IPS-NIHi11 (cell line): Measurements from ENCODE around the gene SPSB4.
"Not testable (repeated sequence)": the region's sequence is repeated elsewhere in the genome, so short reads cannot be mapped to it uniquely, and the experiment has no call there.

ENCODE experiments used
- DNase-seq: peaks from one replicate; pipeline ENCODE4 v3.0.0; 2012; ENCODE audit warnings: mixed read lengths, low spot score

SPSB4 gene

DNA sequence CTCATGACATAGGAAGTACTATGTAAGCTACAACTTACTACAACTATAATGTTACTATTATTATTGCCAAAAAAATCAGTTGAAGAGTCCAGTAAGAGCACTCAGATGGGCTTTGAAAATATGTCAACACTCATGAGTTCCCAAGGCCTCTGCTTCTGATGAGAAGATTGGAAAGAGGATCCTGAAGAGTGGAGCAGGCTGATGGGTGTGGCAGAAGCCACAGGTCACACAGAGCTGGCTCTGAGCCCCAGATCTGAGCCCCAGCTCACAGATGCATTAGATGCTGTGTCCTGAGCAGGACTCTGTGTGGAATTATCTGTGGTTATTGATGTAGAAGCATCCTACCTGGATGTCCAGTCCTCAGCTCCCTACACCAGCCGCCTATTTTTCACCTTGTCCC is 65.6 kb downstream of the SPSB4 start:
- no peak for DNase-seq

DNA sequence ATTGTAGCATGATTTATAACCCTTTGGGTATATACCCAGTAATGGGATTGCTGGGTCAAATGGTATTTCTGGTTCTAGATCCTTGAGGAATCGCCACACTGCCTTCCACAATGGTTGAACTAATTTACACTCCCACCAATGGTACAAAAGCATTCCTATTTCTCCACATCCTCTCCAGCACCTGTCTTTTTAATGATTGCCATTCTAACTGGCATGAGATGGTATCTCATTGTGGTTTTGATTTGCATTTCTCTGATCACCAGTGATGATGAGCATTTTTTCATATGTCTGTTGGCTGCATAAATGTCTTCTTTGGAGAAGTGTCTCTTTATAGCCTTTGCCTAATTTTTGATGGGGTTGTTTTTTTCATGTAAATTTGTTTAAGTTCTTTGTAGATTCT is 66.8 kb downstream of the SPSB4 start:
- not testable (repeated sequence) for DNase-seq

DNA sequence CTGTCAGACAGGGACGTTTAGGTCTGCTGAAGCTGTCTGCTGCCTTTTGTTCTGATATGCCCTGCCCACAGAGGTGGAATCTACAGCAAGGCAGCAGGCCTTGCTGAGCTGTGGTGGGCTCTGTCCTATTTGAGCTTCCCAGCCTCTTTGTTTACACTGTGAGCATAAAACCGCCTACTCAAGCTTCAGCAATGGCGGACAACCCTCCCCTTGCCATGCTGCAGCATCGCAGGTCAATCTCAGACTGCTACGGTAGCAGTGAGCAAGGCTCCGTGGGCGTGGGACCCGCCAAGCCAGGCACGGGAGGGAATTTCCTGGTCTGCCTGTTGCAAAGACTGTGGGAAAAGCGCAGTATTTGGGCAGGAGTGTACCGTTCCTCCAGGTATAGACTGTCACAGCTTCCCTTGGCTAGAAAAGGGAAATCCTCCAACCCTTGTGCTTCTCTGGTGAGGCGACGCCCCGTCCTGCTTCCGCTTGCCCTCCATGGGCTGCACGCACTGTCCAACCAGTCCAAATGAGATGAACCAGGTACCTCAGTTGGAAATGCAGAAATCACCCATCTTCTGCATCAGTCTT is 71.4 kb downstream of the SPSB4 start:
- no peak for DNase-seq

DNA sequence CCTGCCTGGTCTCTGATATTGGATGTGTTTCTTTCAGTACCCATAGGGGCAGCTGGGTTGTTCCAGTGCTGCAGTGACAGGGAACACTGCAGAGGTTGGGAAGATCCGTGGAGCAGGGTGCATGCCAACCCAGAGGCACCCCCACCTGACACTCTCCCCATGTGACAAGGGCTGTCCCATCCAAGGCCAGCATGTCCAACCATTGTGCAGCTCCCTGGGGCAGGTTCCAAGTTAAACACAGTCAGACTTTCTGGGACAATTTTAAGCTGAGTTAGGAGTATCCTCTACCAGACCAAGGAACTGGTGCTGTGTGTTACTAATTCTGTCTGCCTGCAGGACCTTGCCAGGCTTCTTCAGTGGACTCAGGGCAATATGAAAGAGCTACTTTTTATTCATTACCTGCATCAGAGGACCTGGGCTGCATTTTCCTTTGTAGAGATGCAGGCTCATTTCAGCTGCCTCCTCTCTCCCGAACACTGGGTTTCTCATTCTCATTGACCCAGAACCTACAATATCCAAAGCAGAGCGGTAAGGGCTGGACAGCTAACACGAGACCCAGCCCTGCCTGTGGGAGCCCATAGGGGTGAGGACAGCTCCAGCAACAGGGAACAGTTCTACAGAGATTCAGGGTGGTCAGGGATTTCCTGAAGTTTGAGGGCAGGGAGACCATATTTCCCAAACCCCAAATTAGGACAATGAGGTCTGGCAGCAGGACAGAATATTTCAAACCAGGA is 72.7 kb downstream of the SPSB4 start:
- no peak for DNase-seq

DNA sequence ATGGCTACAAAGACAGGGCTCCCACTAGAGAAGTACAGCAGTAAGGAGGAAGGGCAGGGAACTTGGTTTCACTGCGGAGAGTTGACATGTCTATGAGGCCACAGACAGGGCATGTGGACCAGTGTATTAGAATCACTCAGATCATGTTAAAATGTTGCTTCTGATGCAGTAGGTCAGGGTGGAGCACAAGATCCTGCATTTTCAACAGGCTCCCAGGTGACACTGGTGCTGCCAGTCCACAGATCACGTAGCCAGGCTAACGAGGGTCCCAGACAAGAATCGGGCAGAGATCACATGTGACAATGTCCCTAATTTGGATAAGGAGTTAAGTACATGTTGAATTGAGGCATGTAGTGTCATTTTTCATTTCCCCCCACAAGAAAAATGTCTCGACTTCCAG is 73.6 kb downstream of the SPSB4 start:
- no peak for DNase-seq

DNA sequence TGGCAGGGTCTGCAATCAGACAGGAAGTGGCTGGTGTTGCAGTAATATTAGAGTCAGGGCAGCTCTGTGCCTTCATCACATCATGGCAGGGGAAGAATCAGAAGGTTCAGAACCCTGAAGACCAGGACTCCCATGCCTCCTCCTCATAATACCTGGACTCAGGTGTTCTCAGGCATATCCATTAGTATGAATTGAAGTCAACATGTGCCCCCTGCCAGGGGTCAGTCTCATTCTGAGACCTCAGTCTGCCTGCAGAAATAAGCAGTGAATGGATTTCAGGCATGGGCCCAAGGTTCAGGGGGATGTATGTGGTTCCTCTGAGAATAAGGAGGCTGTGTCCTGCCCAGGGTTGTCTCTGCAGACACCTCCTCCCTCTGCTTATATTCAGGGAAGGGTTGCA is 74.2 kb downstream of the SPSB4 start:
- no peak for DNase-seq

DNA sequence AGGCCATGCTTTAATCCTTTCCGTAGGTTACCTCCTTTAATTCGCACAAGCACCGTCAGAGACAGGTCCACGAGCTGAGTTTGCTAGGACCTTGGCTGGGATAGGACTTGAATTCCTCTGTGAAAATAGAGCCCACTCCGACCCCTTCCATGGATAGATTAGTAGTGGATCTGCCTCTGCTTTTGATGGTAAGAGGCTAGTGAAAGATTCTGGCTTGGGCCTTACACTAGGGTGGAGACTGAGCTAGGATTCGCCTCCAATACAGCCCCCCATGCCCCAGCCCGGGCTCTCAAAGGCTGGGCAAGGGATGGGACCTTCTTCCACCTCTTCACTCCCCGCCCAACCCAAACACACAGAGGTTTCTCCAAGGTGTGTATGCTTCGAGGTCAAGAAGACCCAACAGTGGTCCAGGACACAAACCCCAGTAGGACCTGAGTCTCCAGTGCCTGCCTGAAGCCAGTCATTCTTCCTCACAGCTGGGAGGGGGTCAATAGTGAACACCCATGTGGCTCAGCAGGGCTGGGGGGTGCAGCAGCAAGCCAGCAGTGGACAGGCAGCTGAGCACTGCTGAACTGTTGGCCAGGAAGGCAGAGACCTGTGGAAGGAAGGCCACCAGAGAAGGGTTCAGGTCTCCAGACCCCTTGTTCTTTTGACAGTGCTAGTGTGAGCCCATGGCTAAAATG is 75.7 kb downstream of the SPSB4 start:
- no peak for DNase-seq

DNA sequence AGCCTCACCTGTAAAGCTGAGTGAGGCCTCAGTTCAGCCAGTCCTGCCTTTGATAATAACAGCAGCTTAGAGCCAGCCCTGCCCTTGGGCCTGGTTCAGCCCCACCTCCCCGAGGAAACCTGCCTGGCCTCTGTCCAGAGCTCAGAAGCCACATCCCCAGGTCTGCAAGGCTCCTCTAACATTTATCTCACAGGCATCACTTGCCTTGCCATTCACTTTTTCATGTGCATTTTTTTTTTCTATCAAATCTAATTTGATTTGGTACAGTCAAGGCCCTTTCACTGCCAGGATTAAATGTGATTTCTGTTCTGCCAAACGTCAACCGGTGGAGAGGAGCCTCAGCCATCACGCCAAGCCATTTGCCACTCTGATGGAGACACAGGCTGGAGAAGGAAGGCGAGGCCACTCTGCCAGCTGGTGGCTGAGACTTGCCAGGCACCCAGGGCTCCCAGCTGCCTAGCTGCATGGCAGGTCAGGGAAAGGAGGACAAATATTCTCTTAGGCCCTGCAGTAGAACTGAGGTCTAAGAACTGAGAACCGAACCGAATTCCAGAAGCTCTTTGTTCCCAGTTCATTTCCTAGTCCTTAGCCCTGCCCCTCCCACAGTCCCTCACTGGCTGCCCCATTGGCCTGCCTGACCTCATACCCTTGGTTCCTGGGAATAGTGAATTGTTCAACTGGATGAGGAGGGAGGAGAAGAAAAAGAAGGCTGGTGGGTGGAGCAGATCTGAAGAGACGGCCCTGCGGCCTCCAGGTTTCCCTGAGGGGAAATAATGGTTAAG is 76.4 kb downstream of the SPSB4 start:
- no peak for DNase-seq

DNA sequence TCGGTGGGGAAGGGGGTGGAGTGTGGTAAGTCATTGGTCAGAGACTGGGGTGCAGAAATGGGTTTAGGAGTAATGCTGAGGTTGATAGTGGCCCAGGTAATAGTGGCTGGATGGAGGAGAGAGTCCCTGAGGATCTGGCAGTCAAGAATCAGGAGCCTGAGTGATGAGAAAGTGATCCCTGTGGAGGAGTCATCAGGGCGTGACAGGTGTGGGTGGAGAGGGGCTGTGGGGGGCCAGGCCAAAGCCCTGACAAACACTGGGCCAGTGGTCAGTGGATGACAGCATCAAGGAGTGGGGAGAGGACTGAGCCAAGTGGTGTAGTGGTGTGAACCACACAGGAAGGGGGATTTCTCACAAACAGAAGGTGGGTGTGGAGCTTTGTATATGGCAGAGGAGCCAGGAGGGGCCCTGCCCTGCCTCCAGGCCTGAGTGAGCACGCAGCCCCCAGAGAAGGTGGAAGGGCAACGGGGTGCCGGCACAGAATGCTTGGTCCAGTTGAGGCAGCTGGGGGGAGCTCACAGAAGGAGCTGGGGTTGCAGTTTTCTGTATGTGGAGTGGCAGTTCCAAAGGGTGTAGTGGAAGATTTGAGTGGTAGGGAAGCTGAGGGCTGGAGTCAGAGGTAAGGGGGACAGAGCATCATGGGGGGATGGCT is 77.1 kb downstream of the SPSB4 start:
- DNase-seq: no peak

DNA sequence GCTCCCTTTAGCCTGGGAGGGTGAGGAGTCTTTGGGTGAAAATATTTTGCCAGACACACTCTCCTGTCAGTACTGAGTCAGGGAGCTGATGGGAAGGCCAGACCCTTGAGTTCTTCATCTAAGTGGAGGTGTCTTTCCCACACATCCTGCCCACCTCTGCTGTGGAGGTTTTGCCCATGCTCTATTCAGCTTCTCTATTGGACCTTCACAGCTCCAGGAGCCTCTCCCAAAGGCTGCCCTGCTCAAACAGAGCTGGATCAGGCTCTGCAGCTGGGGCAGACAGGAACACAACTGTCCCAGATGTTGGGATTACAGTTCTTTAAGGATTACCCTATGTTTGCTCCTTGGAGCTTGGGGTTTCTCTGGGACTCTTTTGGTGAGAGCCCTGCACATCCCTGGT is 77.9 kb downstream of the SPSB4 start:
- DNase-seq: no peak

DNA sequence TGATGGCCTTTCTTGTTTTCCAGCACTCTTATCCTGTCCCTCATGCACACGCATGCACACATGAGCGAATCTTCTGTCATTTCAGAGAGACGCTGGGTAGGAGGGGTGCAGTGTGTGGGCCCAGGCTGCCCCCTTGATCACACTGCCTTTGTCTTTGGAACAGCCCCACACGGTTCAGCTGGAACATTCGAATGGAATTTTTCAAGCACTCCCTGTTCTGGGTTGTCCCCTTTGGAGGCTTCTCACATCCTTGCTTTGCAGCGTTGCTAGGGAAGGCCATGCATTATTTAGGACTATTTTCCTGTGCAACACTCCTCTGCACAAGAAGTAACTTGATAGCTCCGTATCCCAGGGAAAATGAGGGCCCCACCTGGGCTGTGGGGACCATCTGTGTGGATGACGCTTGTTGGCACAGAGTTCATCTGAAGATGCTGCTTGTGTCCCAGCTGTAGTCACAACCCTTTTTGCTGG is 78.4 kb downstream of the SPSB4 start:
- no peak for DNase-seq

DNA sequence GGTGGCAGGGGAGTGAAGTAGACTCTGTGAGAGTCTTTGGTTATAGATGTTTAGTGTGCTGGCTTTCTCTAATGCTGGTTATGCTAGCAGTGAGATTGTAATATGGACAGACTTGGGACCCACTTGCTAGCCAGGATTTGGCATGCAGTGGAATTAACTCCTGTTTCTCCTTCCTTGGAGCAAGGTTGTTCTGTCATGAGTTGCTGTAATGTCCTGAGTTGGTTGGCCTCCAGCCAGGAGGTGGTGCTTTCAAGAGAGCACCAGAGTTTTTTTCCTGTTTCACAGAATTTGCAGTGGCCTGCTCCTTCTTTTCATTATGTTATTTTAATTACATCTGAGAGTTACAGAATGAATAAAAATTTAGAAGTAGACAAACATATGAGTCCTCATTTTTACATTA is 92.4 kb downstream of the SPSB4 start:
- no peak for DNase-seq

DNA sequence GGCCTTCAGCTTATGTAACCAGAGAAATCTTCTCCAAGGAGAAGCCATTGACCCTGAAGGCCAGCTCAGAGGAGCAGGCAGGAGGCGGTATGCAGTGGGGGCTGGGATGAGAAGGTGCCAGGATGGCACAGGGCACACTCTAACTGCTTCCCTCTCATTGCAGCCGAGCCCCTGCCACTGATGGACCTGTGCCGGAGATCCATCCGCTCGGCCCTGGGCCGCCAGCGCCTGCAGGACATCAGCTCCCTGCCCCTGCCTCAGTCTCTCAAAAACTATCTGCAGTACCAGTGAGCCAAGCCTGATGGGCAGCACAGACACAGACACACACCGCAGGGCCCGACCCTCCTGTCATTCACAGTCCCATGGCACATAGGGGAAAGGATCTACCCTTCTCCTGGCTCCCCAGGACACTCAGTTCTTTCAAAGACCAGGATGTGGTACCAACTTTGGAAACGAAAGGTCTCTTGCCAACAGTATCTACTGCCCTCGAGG is 95.9 kb downstream of the SPSB4 start:
- no peak for DNase-seq

DNA sequence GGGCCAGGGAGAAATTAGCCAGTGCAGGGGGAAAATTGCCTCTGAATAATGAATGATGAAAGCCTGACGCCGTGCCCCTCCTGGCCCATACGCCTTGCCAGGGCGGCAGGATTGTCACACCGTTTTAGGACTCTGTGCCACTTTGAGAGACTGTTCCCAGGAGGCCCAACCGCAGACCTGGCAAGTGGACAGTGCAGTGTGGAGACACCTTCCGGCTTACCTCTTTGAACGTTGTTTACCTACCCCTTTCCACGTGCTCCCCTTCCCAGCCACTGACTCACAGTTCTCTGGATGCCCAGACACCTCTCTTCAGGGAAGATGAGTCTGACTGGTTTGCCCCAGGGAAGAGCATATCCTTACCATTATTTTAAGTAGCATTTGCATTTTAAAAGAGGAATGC is 96.5 kb downstream of the SPSB4 start:
- no peak for DNase-seq

DNA sequence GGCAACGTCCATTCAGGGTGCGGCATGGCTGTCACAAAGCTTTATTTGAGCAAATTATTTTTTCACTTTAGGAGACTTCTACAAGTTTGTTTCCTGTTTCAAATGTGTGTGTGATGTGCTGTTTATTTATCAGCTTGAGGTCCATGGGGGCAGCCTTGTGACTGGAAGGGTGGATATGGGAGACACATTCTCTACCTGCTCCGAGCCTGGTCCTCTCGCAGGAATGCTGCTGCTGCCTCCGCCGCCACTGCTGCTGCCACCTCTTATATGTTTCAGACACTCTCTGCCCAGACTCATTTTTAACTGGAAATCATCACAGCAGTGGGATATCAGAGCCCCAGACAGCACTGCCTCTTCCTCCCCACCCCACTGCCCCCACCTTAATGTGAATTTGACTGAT is 97.0 kb downstream of the SPSB4 start:
- DNase-seq: no peak

DNA sequence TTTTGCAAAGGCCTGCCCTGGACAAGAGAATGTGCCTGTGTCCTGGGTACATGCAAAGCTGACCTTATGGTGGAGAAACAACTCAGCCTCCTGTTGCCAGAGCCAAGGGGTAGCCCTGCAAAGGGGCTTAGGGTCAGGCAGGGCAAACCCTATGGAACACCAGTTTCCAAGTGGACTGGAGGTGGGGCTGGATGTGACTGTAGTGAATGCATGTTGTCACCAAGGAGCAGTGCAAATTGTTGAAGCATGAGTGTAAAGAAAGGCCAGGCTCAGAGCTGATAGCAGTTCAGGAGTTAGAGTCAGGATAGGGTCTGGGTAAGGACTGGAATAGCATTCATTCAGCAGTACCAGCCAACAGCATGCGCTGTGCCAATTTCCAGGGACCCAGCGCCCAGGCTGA is 97.6 kb downstream of the SPSB4 start:
- DNase-seq: no peak

DNA sequence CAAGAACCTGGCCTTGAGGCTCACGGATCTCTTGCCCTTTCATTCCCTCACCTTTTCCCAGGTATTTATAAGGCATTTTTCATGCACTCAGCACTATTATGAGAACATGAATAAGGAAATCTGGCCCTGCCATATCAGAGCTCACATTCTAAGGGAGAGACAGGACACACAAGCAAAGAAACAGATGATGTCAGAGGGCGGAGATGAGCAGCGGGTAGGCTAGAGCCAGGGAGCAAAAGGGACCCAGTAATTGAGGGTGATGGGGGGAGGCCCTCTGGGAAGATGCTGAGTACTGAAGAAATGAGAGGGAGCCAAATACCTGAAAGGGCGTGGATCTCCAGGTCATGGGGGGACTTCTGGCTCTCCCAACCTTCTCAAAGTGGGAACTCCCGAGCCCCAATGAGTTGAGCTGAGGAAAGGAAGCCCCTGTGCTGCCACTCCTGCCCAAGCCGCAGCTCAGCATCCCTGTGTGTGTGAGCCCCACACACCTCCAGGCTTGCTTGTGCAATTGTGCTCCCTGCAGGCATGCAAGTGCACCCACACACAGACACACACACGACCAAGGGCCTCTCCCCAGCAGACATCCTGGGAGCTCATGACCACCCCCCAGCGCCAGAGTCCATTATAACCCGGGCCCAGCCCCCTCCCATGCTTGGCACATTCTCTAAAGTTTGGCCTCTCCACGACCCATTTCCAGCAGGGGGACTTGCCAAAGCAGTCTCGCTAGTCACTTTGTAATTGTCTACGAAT is 99.1 kb downstream of the SPSB4 start:
- no peak for DNase-seq

DNA sequence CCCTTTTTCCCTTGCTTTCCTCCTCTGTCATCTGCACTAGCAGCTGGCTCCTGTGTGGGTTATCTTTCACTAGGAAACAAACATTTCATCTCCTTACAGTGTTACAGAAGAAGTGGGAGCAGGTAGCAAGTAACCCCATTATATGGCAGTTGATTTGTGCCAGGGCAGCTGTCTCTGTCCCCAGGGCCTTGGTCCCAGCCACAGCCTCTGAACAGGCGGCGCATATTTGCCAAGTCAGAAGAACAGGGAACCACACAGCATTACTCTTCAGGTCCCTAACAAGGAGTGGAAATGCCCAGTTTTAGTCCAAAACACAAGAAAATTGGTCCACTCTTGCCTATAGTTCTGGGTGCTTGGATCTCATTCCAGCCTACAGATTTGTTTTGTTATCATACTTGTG is 99.8 kb downstream of the SPSB4 start:
- DNase-seq: no peak

DNA sequence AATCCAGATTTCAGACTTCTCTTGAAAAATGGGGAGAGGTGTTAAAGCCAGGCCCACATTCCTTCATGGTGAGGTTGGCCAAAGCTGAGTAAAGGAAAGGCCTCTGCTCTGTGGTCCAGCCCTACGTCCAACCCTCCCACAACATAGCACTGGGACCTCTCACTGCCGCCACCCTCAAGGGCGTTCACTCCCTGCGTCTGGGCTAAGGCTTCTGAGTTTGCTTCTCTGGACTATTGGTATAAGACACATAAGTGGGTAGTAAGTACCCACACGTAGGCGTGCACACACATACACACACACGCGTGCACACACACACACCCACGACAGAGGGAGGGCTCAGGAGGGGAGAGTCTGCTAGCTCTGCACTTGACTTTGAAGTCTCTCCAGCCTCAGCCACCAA is 100.3 kb downstream of the SPSB4 start:
- DNase-seq: no peak

DNA sequence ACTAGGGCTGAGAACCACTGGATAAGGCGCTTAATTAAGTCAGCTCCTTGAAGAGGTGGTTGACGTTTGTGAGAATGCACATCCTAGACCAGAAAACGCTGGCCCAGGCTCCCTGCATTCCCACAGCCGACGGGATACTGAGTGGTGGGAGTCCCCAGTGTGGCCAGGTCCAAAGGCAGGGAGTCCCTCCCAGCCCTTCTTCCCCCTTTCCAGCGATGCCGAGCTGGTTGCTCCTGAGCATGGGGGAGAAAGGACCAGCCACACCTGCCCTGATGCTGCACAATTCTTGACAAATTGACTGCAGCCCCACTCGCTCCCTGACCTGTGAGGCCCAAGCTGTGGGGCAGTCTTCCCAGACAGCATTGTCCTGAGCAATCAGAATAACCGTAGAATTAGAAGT is 101.0 kb downstream of the SPSB4 start:
- no peak for DNase-seq
